Measurements from ENCODE around the gene TSBP1. TPM values are rescaled to one million over a fixed set of nuclear protein-coding genes. Genes with fewer than 3 reads are reported as not detected.

Gene TSBP1
- total and polyA plus RNA-seq, 2 of the 8 experiments (the other 6 are each of a cell fraction or from before 2014, with no cell fraction given) = not detected

- H4K8ac ChIP-seq (ENCODE audit: extremely low read depth, insufficient read depth, low read length) = no peak overlapping the region
- no peaks in the 10 kb centered on the region for H3K79me2 ChIP-seq (ENCODE audit: control insufficient read depth in 1 of 2, insufficient read depth in 2 of 2, low read length in 2 of 2)
- TF ChIP-seq USF2 (IDR thresholded peaks at IDR 0.05; ENCODE audit: low read length) (no peak), KDM4A (IDR thresholded peaks at IDR 0.05; ENCODE audit: low read depth, low read length, severe bottlenecking) (no peak), BCL11A (IDR thresholded peaks at IDR 0.05; ENCODE audit: low read depth in 2 of 2, low read length in 2 of 2) (no peak), TAF7 (optimal IDR thresholded peaks at IDR 0.05; ENCODE audit: borderline replicate concordance, low read depth, low read length) (no peak)
- DNase-seq (ENCODE audit: low read depth in 1 of 2, low spot score in 2 of 2) = no peak
- no peak overlapping the region for H2BK120ac ChIP-seq (replicated peaks; ENCODE audit: low read depth, low read length)
- no peaks in the 10 kb centered on the region for H3K79me1 ChIP-seq (ENCODE audit: low read depth, low read length)
- no peak overlapping the region for H3K14ac ChIP-seq (ENCODE audit: insufficient read length)
- no peak overlapping the region for H2BK20ac ChIP-seq (ENCODE audit: low read length)
- no peak overlapping the region for H3K56ac ChIP-seq (replicated peaks; ENCODE audit: insufficient read length, low read depth, low read length)
- no peak overlapping the region for H2BK12ac ChIP-seq (ENCODE audit: low read depth, low read length)
- H3K4me1 ChIP-seq (replicated peaks in 1 of 4; ENCODE audit: control insufficient read depth in 3 of 4, insufficient read depth in 4 of 4, low read length in 3 of 4) = no peaks in the 10 kb centered on the region
- H3K23me2 ChIP-seq (ENCODE audit: low read depth, low read length) = no peaks in the 10 kb centered on the region
- H2BK15ac ChIP-seq (ENCODE audit: low read length) = no peak overlapping the region
- CTCF ChIA-PET (ENCODE audit: partially characterized antibody) = interaction anchor here (1.2 to 8.5 kb wide), 4 partner anchors 8 to 453 kb away, joined by 3 to 51 read pairs (median 18); no protein-coding TSS in a partner anchor
- H2AFZ ChIP-seq (ENCODE audit: low read length) = no peak overlapping the region
- no peak overlapping the region for H3K4me3 ChIP-seq (ENCODE audit: extremely low read depth in 1 of 4, insufficient read depth in 2 of 4, low read depth in 3 of 4, low read length in 4 of 4)
- no peak overlapping the region for H3K27ac ChIP-seq (ENCODE audit: low read depth, low read length)
- H3K4me2 ChIP-seq (ENCODE audit: insufficient read depth in 1 of 2, low read depth in 2 of 2, low read length in 2 of 2) = no peak overlapping the region
- WGBS, 2 experiments (ENCODE audit: extremely low coverage in 1 of 2, insufficient coverage in 1 of 2, insufficient read length in 1 of 2, insufficient replicate concordance in 2 of 2, low coverage in 1 of 2, low lambda C conversion rate in 2 of 2, missing lambda C conversion rate in 1 of 2) = 93% methylated on average over 2 of the region's 2 CpGs; no CpG with 5 or more reads in 1 of the 2 experiments
- H3K9ac ChIP-seq (replicated peaks in 1 of 4; ENCODE audit: extremely low read depth in 1 of 4, low read depth in 3 of 4, low read length in 3 of 4) = no peak overlapping the region
- no peaks in the 10 kb centered on the region for H3K27me3 ChIP-seq (replicated peaks in 1 of 4; ENCODE audit: control insufficient read depth in 3 of 4, extremely low read depth in 1 of 4, insufficient read depth in 3 of 4, low read length in 3 of 4)
- H3K36me3 ChIP-seq (ENCODE audit: control insufficient read depth in 2 of 4, insufficient read depth in 4 of 4, low read length in 3 of 4) = no peaks in the 10 kb centered on the region
- H3K4ac ChIP-seq (replicated peaks; ENCODE audit: insufficient read length, low read depth, low read length) = no peak overlapping the region
- H2BK5ac ChIP-seq (ENCODE audit: low read depth, low read length) = no peak overlapping the region
- H3K23ac ChIP-seq (ENCODE audit: insufficient read length) = no peak overlapping the region
- POLR2A ChIA-PET (ENCODE audit: partially characterized antibody) = interaction anchor here (1.2 kb wide), 1 partner anchor 8 kb away, joined by 4 read pairs; no protein-coding TSS in a partner anchor
- peaks cover 12 to 15% of the 10 kb centered on the region in 2 experiments for H3K9me3 ChIP-seq (ENCODE audit: insufficient read depth in 2 of 2, low read depth in 1 of 2, low read length in 1 of 2)
- no peak overlapping the region for H2AK5ac ChIP-seq (ENCODE audit: low read depth, low read length)
- H4K20me1 ChIP-seq (replicated peaks in 1 of 2; ENCODE audit: control insufficient read depth in 1 of 2, insufficient read depth in 2 of 2, low read length in 2 of 2) = no peaks in the 10 kb centered on the region
- no peak overlapping the region for H3K18ac ChIP-seq (ENCODE audit: extremely low read depth, low read length)
- FAIRE-seq = no peak
- H4K91ac ChIP-seq (replicated peaks; ENCODE audit: insufficient read length, low read length) = no peak overlapping the region
- H4K5ac ChIP-seq (ENCODE audit: insufficient read length, low read depth, low read length) = no peak overlapping the region
These were observed 124.3 kb downstream of the TSBP1 start for GRCh38 chr6:32247401-32247800.
